Measurements from ENCODE around the gene ELFN1. TPM values are rescaled to one million over a fixed set of nuclear protein-coding genes. Genes with fewer than 3 reads are reported as not detected.

Gene ELFN1
- total and polyA plus RNA-seq, 7 experiments from 2014 or later: 0.19 TPM; not detected in 6

DNA sequence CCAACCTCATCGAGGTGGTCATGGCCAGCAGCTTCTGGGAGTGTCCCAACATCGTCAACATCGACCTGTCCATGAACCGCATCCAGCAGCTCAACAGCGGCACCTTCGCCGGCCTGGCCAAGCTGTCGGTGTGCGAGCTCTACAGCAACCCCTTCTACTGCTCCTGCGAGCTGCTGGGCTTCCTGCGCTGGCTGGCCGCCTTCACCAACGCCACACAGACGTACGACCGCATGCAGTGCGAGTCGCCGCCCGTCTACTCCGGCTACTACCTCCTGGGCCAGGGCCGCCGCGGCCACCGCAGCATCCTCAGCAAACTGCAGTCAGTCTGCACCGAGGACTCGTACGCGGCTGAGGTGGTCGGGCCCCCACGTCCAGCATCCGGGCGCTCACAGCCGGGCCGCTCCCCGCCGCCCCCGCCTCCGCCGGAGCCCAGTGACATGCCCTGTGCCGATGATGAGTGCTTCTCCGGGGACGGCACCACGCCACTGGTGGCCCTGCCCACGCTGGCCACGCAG, 75.0 kb downstream of the ELFN1 start:
- no peaks in the 10 kb centered on the region for H3K9me3 Mint-ChIP-seq
- H3K4me1 ChIP-seq (ENCODE audit: control insufficient read depth in 2 of 2, insufficient read depth in 2 of 2, low read length in 2 of 2): peaks cover 12 to 13% of the 10 kb centered on the region in 2 donors
- H3K4me3 ChIP-seq (ENCODE audit: low read length): no peak overlapping the region
- POLR2A ChIA-PET: no interaction called here
- ATAC-seq (no peak), DNase-seq (no peak)
- CTCF ChIA-PET: no interaction called here
- H3K27me3 ChIP-seq (ENCODE audit: control insufficient read depth in 2 of 2, insufficient read depth in 2 of 2, low read length in 2 of 2): no peaks in the 10 kb centered on the region
- H3K36me3 Mint-ChIP-seq: no peaks in the 10 kb centered on the region
- no peak overlapping the region for H3K4me3 Mint-ChIP-seq
- peaks cover 6 to 17% (median 14%) of the 10 kb centered on the region in 7 donors for H3K4me1 Mint-ChIP-seq
- intact Hi-C loops (cut with micrococcal nuclease): no loop called here
- no peaks in the 10 kb centered on the region for H3K9me3 ChIP-seq (ENCODE audit: control insufficient read depth in 2 of 3, low read length in 3 of 3)
- H3K27ac ChIP-seq (ENCODE audit: low read depth, low read length): no peak overlapping the region
- no peaks in the 10 kb centered on the region for H3K36me3 ChIP-seq (ENCODE audit: control insufficient read depth in 2 of 3, insufficient read depth in 3 of 3, low read length in 3 of 3)
- H3K27me3 Mint-ChIP-seq: peaks cover 0 to 6% (median 0%) of the 10 kb centered on the region in 5 donors
- no peak overlapping the region for H3K27ac Mint-ChIP-seq

DNA sequence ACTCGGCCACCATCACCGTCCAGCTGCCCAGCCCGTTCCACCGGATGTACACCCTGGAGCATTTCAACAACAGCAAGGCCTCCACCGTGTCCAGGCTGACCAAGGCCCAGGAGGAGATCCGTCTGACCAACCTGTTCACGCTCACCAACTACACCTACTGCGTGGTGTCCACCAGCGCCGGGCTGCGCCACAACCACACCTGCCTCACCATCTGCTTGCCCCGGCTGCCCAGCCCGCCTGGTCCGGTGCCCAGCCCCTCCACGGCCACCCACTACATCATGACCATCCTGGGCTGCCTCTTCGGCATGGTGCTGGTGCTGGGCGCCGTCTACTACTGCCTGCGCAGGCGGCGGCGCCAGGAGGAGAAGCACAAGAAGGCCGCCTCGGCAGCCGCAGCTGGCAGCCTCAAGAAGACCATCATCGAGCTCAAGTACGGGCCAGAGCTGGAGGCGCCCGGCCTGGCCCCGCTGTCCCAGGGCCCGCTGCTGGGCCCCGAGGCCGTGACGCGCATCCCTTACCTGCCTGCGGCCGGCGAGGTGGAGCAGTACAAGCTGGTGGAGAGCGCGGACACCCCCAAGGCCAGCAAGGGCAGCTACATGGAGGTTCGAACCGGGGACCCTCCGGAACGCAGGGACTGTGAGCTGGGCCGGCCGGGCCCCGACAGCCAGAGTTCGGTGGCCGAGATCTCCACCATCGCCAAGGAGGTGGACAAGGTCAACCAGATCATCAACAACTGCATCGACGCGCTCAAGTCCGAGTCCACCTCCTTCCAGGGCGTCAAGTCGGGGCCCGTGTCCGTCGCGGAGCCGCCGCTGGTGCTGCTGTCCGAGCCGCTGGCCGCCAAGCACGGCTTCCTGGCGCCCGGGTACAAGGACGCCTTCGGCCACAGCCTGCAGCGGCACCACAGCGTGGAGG, 75.8 kb downstream of the ELFN1 start:
- H3K9me3 Mint-ChIP-seq: no peaks in the 10 kb centered on the region
- ChIA-PET POLR2A (no interaction called here), CTCF (no interaction called here)
- peaks cover 12 to 13% of the 10 kb centered on the region in 2 donors for H3K4me1 ChIP-seq (ENCODE audit: control insufficient read depth in 2 of 2, insufficient read depth in 2 of 2, low read length in 2 of 2)
- no peak for ATAC-seq
- DNase-seq: no peak
- intact Hi-C loops (cut with micrococcal nuclease): no loop called here
- H3K27ac Mint-ChIP-seq: no peak overlapping the region
- no peak overlapping the region for H3K4me3 ChIP-seq (ENCODE audit: low read length)
- no peaks in the 10 kb centered on the region for H3K36me3 Mint-ChIP-seq
- H3K4me3 Mint-ChIP-seq: no peak overlapping the region
- H3K4me1 Mint-ChIP-seq: peaks cover 6 to 17% (median 14%) of the 10 kb centered on the region in 7 donors
- H3K9me3 ChIP-seq (ENCODE audit: control insufficient read depth in 2 of 3, low read length in 3 of 3): no peaks in the 10 kb centered on the region
- H3K36me3 ChIP-seq (ENCODE audit: control insufficient read depth in 2 of 3, insufficient read depth in 3 of 3, low read length in 3 of 3): no peaks in the 10 kb centered on the region
- H3K27me3 ChIP-seq (ENCODE audit: control insufficient read depth in 2 of 2, insufficient read depth in 2 of 2, low read length in 2 of 2): no peaks in the 10 kb centered on the region
- H3K27ac ChIP-seq (ENCODE audit: low read depth, low read length): no peak overlapping the region
- peaks cover 0 to 6% (median 0%) of the 10 kb centered on the region in 5 donors for H3K27me3 Mint-ChIP-seq

DNA sequence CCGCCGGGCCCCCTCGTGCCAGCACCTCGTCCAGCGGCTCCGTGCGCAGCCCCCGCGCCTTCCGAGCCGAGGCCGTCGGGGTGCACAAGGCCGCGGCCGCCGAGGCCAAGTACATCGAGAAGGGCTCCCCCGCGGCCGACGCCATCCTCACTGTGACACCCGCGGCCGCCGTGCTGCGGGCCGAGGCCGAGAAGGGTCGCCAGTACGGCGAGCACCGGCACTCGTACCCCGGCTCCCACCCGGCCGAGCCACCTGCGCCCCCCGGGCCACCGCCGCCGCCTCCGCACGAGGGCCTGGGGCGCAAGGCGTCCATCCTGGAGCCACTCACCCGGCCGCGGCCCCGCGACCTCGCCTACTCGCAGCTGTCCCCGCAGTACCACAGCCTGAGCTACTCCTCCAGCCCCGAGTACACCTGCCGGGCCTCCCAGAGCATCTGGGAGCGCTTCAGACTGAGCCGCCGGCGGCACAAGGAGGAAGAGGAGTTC, 76.5 kb downstream of the ELFN1 start:
- intact Hi-C loops (cut with micrococcal nuclease): no loop called here
- Mint-ChIP-seq H3K27ac (no peak overlapping the region), H3K4me1 (peaks cover 2 to 14% (median 11%) of the 10 kb centered on the region in 7 donors), H3K36me3 (no peaks in the 10 kb centered on the region), H3K9me3 (no peaks in the 10 kb centered on the region), H3K4me3 (no peak overlapping the region), H3K27me3 (peaks cover 0 to 6% (median 0%) of the 10 kb centered on the region in 5 donors)
- POLR2A ChIA-PET: no interaction called here
- H3K27me3 ChIP-seq (ENCODE audit: control insufficient read depth in 2 of 2, insufficient read depth in 2 of 2, low read length in 2 of 2): no peaks in the 10 kb centered on the region
- no peaks in the 10 kb centered on the region for H3K9me3 ChIP-seq (ENCODE audit: control insufficient read depth in 2 of 3, low read length in 3 of 3)
- DNase-seq: no peak
- H3K4me1 ChIP-seq (ENCODE audit: control insufficient read depth in 2 of 2, insufficient read depth in 2 of 2, low read length in 2 of 2): peaks cover 9 to 10% of the 10 kb centered on the region in 2 donors
- CTCF ChIA-PET: no interaction called here
- no peak for ATAC-seq
- no peaks in the 10 kb centered on the region for H3K36me3 ChIP-seq (ENCODE audit: control insufficient read depth in 2 of 3, insufficient read depth in 3 of 3, low read length in 3 of 3)
- no peak overlapping the region for H3K4me3 ChIP-seq (ENCODE audit: low read length)
- H3K27ac ChIP-seq (ENCODE audit: low read depth, low read length): no peak overlapping the region

DNA sequence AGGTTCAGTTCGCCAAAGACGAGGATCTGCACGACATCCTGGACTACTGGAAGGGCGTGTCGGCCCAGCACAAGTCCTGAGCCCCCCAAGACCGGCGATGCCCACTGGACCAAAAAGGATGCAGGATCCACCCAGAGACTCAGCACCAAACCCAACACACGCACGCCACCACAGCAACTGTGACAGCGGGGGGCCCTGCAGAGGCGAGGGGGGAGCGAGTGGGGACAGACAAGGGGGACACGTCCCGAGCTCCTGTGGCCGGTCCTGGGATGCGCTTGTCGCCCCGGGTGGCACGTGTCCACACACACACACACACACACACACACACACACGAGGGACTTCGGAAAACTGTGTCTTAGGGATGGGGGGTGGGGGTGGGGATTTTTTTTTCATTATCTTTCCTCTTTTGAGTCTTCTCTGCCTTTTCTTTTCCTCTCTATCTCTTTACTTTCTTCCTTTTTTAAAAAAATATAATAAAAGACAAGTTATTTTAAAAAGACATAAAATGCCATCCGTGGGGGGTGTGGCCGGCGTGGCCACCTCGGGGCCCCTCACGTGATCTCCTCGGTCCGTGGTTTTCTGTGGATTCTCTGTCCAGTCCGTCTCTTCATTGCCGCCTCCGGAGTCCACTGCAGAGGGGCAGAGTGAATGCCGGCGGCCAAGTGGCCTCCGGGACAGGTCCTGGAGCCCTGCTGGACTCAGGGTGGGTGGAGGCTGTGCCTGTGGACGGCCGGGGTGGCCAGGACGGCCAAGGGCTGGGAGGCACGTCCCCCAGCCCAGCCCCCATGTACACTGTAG, 77.1 kb downstream of the ELFN1 start:
- Mint-ChIP-seq H3K4me3 (no peak overlapping the region), H3K27me3 (peaks cover 0 to 6% (median 0%) of the 10 kb centered on the region in 5 donors), H3K27ac (no peak overlapping the region), H3K4me1 (peaks cover 2 to 14% (median 6%) of the 10 kb centered on the region in 7 donors), H3K9me3 (no peaks in the 10 kb centered on the region), H3K36me3 (no peaks in the 10 kb centered on the region)
- no peak overlapping the region for H3K4me3 ChIP-seq (ENCODE audit: low read length)
- no peak overlapping the region for H3K27ac ChIP-seq (ENCODE audit: low read depth, low read length)
- H3K4me1 ChIP-seq (ENCODE audit: control insufficient read depth in 2 of 2, insufficient read depth in 2 of 2, low read length in 2 of 2): peaks cover 3 to 5% of the 10 kb centered on the region in 2 donors
- no peaks in the 10 kb centered on the region for H3K36me3 ChIP-seq (ENCODE audit: control insufficient read depth in 2 of 3, insufficient read depth in 3 of 3, low read length in 3 of 3)
- ChIA-PET POLR2A (no interaction called here), CTCF (no interaction called here)
- H3K9me3 ChIP-seq (ENCODE audit: control insufficient read depth in 2 of 3, low read length in 3 of 3): no peaks in the 10 kb centered on the region
- H3K27me3 ChIP-seq (ENCODE audit: control insufficient read depth in 2 of 2, insufficient read depth in 2 of 2, low read length in 2 of 2): no peaks in the 10 kb centered on the region
- DNase-seq (no peak), ATAC-seq (no peak)
- intact Hi-C loops (cut with micrococcal nuclease): no loop called here

DNA sequence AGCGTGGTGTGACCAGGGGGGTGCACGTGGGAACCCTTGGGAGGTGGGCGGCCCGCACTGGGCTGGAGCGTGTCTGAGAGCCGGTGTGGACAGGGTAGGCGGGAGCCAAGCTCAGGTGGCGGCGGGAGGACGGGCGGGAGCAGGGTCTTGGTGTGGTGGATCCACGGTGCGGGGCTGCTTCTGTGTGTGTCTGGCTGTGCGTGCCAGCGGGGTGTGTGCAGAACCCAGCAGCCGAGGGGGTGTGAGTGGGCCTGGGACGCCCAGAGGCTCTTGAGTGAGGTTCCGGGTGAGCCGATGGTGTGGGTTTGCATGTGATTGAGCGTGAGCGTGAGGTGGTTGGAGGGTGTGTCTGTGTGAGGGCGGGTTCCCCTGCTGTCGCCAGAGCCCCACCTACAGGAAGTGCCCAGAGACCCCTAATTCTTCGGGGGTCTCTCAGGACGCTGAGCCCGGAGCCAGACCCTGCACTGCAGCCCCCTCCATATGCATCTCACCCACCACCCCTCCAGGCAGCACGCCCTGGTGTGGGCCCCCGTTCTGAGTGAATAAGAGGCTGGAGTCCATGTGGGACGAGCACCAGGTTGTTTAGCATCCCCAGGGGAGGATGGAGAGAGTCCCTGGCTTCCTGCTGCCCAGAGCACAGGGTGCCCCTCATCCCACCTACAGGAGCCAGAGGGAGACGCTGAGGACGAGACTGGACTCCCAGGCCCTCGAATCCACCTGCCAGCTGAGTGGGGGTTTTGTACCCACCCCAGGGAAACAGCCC, 78.2 kb downstream of the ELFN1 start:
- DNase-seq: no peak
- H3K36me3 ChIP-seq (ENCODE audit: control insufficient read depth in 2 of 3, insufficient read depth in 3 of 3, low read length in 3 of 3): no peaks in the 10 kb centered on the region
- ChIA-PET POLR2A (no interaction called here), CTCF (no interaction called here)
- H3K27ac ChIP-seq (ENCODE audit: low read depth, low read length): no peak overlapping the region
- Mint-ChIP-seq H3K9me3 (no peaks in the 10 kb centered on the region), H3K27me3 (peaks cover 0 to 3% (median 0%) of the 10 kb centered on the region in 5 donors), H3K27ac (peak overlapping the region in 1 of 9 donors; percentile 59), H3K4me1 (peaks cover 0 to 14% (median 4%) of the 10 kb centered on the region in 7 donors), H3K36me3 (no peaks in the 10 kb centered on the region), H3K4me3 (peak overlapping the region in 1 of 10 donors; percentile 6)
- no peak overlapping the region for H3K4me3 ChIP-seq (ENCODE audit: low read length)
- intact Hi-C loops (cut with micrococcal nuclease): no loop called here
- H3K4me1 ChIP-seq (ENCODE audit: control insufficient read depth in 2 of 2, insufficient read depth in 2 of 2, low read length in 2 of 2): no peaks in the 10 kb centered on the region
- ATAC-seq: peak; percentile 41
- H3K27me3 ChIP-seq (ENCODE audit: control insufficient read depth in 2 of 2, insufficient read depth in 2 of 2, low read length in 2 of 2): no peaks in the 10 kb centered on the region
- no peaks in the 10 kb centered on the region for H3K9me3 ChIP-seq (ENCODE audit: control insufficient read depth in 2 of 3, low read length in 3 of 3)

DNA sequence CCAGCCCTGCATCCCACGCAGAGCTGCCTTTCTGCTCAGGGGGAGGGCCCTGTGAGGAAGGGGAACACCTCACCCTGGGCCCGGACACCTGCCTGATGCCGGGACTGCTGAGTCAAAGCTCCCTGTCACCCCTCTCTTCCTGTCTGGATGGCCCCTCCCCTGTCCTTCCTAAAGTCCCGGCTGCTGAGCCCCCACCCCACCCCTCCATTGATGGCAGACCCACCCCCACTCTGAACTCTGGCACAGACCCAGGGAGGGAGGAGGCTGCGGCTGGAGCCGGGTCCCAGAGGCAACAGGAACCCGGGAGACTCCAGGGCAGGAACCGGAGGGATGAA, 78.7 kb downstream of the ELFN1 start:
- Histone ChIP-seq H3K4me3 (ENCODE audit: low read length) (no peak overlapping the region), H3K4me1 (ENCODE audit: control insufficient read depth in 2 of 2, insufficient read depth in 2 of 2, low read length in 2 of 2) (no peaks in the 10 kb centered on the region), H3K36me3 (ENCODE audit: control insufficient read depth in 2 of 3, insufficient read depth in 3 of 3, low read length in 3 of 3) (no peaks in the 10 kb centered on the region), H3K27ac (ENCODE audit: low read depth, low read length) (no peak overlapping the region), H3K9me3 (ENCODE audit: control insufficient read depth in 2 of 3, low read length in 3 of 3) (no peaks in the 10 kb centered on the region), H3K27me3 (ENCODE audit: control insufficient read depth in 2 of 2, insufficient read depth in 2 of 2, low read length in 2 of 2) (no peaks in the 10 kb centered on the region)
- Mint-ChIP-seq H3K4me1 (peaks cover 0 to 18% (median 5%) of the 10 kb centered on the region in 7 donors), H3K27ac (no peak overlapping the region), H3K36me3 (no peaks in the 10 kb centered on the region), H3K4me3 (no peak overlapping the region), H3K27me3 (peaks cover 0 to 3% (median 0%) of the 10 kb centered on the region in 5 donors), H3K9me3 (peaks cover 0 to 2% (median 0%) of the 10 kb centered on the region in 11 donors)
- ATAC-seq (no peak), DNase-seq (no peak)
- ChIA-PET CTCF (no interaction called here), POLR2A (no interaction called here)
- intact Hi-C loops (cut with micrococcal nuclease): no loop called here

All from naive thymus-derived CD4-positive, alpha-beta T cell (primary cell).